Fibroblast of lung (primary cell): ENCODE measurements around the gene TFG.

ENCODE experiments used
- CTCF ChIP-seq, 2 donors: IDR thresholded peaks in 1 of 2; conservative IDR thresholded peaks in 1 of 2; 1 replicate in 1 of 2; 2 replicates in 1 of 2; pipeline ENCODE4 v1.5.1; 2011 to 2012; ENCODE audit warnings: low read length in 2 of 2, control low read depth in 1 of 2, inconsistent platforms in 1 of 2, low read depth in 1 of 2, mild to moderate bottlenecking in 1 of 2
- EZH2 ChIP-seq: IDR thresholded peaks from 2 replicates; pipeline ENCODE4 v1.5.1; 2012; ENCODE audit warnings: low read length, control low read depth, mild to moderate bottlenecking; ENCODE audit errors: missing control alignments

GRCh38 chr3:100717637-100718487 lies 8.6 kb downstream of the TFG start:
- TF ChIP-seq CTCF (conservative IDR thresholded peaks at IDR 0.05 in 1 of 2, IDR thresholded peaks at IDR 0.05 in 1 of 2; ENCODE audit: low read depth in 1 of 2, low read length in 2 of 2), result no peak
- TF ChIP-seq EZH2, result no peak
